ENCODE measurements around the gene MBD5.

The MBD5 gene

GRCh38 chr2:148302526-148302925, 281.6 kb downstream of the MBD5 start:
- DNase-seq (ENCODE audit: low read depth), result no peak

- no peak for DNase-seq (ENCODE audit: low read depth)
These were observed 282.3 kb downstream of the MBD5 start for GRCh38 chr2:148303161-148303560.

- no peak for DNase-seq (ENCODE audit: low read depth)
These were observed 284.6 kb downstream of the MBD5 start for GRCh38 chr2:148305476-148305875.

- DNase-seq (ENCODE audit: low read depth), result no peak
These were observed 285.1 kb downstream of the MBD5 start for GRCh38 chr2:148306027-148306426.

GRCh38 chr2:148317598-148317997, 296.7 kb downstream of the MBD5 start:
- no peak for DNase-seq (ENCODE audit: low read depth)

GRCh38 chr2:148338541-148338940, 317.6 kb downstream of the MBD5 start:
- DNase-seq (ENCODE audit: low read depth), result no peak

- DNase-seq (ENCODE audit: low read depth), result no peak
These were observed 321.2 kb downstream of the MBD5 start for GRCh38 chr2:148342086-148342485.

GRCh38 chr2:148350199-148350598, 329.3 kb downstream of the MBD5 start:
- no peak for DNase-seq (ENCODE audit: low read depth)

GRCh38 chr2:148351437-148352143, 330.7 kb downstream of the MBD5 start:
- no peak for DNase-seq (ENCODE audit: low read depth)

GRCh38 chr2:148358375-148358774, 337.5 kb downstream of the MBD5 start:
- no peak for DNase-seq (ENCODE audit: low read depth)

GRCh38 chr2:148360662-148361061, 339.8 kb downstream of the MBD5 start:
- no peak for DNase-seq (ENCODE audit: low read depth)

- no peak for DNase-seq (ENCODE audit: low read depth)
These were observed 341.4 kb downstream of the MBD5 start for GRCh38 chr2:148362144-148362796.

GRCh38 chr2:148375214-148375613, 354.3 kb downstream of the MBD5 start:
- no peak for DNase-seq (ENCODE audit: low read depth)

- no peak for DNase-seq (ENCODE audit: low read depth)
These were observed 370.4 kb downstream of the MBD5 start for GRCh38 chr2:148391324-148391723.

GRCh38 chr2:148402786-148403185, 381.9 kb downstream of the MBD5 start:
- no peak for DNase-seq (ENCODE audit: low read depth)

GRCh38 chr2:148410899-148411298, 390.0 kb downstream of the MBD5 start:
- no peak for DNase-seq (ENCODE audit: low read depth)

GRCh38 chr2:148416248-148416647, 395.4 kb downstream of the MBD5 start:
- no peak for DNase-seq (ENCODE audit: low read depth)

GRCh38 chr2:148430101-148430500, 409.2 kb downstream of the MBD5 start:
- DNase-seq (ENCODE audit: low read depth), result no peak

GRCh38 chr2:148447877-148448276, 427.0 kb downstream of the MBD5 start:
- DNase-seq (ENCODE audit: low read depth), result no peak

GRCh38 chr2:148450531-148450930, 429.6 kb downstream of the MBD5 start:
- no peak for DNase-seq (ENCODE audit: low read depth)

- DNase-seq (ENCODE audit: low read depth), result no peak
These were observed 430.2 kb downstream of the MBD5 start for GRCh38 chr2:148451046-148451445.

- DNase-seq (ENCODE audit: low read depth), result no peak
These were observed 434.9 kb downstream of the MBD5 start for GRCh38 chr2:148455791-148456190.

- DNase-seq (ENCODE audit: low read depth), result no peak
These were observed 437.3 kb downstream of the MBD5 start for GRCh38 chr2:148458171-148458570.

GRCh38 chr2:148459377-148459778, 438.5 kb downstream of the MBD5 start:
- DNase-seq (ENCODE audit: low read depth), result no peak

All from activated gamma-delta T cell treated with anti-CD3 and anti-CD28 coated beads, Interleukin-2, amount 50 U/mL, for 16 hours (primary cell).